ENCODE measurements around the gene KRT6B.
"Not testable (repeated sequence)": the region's sequence is repeated elsewhere in the genome, so short reads cannot be mapped to it uniquely, and the experiment has no call there.

Gene KRT6B

DNA sequence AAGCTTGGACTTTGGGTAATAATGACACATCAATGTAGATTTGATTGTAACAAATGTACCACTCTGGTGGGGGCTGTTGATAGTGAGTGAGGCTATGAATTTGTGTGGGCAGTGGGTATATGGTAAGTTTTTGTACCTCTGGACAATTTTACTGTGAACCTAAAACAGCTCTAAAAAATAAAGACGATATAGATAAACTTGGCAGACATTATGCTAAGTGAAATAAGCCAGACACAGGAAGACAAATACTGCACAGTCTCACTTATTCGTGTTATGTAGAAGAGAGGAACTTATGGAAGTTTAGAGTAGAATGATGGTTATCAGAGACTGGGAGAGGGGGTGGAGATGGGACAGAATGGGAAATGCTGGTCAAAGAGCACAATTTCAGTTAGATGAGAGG lies 13.0 kb upstream of the KRT6B start:
- DNase-seq, result no peak

- DNase-seq, result no peak
Measured at GRCh38 chr12:52461693-52462092, 9.7 kb upstream of the KRT6B start.

- DNase-seq, result no peak
Measured at GRCh38 chr12:52458861-52459260, 6.9 kb upstream of the KRT6B start.

DNA sequence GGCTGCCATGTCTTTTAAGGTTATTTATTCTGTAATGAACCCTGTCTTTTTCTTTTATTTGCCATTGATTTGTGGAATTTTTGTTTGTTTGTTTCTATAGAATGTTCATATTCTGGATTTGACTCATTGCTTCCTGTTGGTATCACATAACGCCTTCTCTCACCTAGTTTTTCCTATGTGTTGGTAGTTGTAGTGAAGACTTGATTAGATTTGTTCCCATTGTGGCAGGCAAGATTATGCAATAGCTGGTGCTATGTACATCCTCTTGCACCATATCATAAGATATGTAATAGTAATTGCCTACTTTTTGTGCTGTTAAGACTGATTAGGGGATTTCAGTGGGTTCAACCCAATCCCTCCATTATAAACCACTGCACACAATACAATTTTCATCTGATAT lies 3.9 kb upstream of the KRT6B start:
- peak; percentile 59 for DNase-seq

- no peak for DNase-seq
Measured at GRCh38 chr12:52454411-52455201, 2.7 kb upstream of the KRT6B start.

DNA sequence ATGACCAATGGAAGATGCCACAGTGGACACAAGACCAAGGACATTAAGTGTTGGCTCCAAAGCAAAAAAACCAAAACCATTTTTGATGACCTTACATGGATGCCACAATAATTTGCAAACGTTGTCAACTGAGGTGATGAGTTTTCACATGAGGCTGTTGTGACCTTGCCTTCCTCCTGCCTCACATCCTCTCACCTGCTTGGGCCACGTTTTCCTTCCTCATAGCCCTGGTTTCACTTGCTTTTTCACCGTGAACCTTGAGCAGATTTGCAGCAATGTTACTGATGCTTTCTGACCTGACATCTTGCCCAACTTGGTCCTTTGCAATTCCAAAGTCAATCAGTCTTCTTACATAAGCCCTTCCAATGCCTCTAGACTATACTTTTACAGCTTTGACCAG lies 3.7 kb downstream of the KRT6B start:
- DNase-seq, result peak; percentile 59

DNA sequence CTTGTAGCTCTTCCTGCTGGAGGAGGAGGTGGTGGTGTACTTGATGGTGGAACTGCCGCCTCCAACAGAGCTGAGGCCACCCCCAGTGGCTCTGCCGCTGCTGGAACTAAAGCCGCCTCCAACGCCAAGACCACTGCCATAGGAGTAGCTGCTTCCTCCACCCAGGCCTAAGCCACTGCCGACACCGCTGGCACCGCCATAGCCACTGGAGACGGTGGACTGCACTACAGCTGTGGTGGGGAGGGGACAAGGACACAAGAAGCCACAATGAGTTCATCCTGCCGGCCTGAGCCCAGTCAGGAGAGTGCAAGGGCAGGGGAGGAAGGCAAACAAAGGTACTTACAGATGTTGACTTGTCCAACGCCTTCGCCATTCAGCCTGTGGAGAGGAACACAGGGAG lies 4.8 kb downstream of the KRT6B start:
- DNase-seq, result not testable (repeated sequence)

DNA sequence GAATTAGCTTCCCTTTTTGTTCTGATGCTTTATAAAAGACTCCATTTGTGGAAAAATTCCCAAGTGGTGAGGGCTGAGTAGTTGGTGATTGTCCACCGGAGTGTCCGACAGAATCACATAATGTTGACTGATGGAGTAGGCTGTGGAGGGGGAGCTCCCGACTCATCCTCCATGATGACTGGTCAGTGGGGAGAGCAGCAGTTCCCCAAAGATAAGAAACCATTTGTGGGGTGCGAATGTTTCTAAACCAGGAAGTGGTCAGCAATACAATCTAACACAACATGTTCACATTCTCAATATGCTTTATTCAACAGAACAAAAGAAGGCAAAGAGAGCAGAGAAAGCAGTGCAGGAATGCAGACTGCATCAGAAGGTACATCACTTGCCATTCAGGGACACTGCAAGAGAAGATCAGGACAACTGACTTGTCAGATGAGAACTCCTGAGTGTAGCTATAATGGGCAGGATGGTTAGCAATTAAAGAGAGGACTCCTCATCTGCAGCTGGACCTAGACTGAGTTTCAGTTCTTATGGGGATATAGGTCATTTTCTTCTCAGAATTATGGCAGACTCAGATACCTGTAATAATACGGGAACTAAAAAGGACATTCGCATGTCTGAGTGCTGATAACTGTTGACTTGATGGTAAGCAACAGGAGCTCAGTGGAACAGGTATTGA lies 5.4 kb downstream of the KRT6B start:
- no peak for DNase-seq

DNA sequence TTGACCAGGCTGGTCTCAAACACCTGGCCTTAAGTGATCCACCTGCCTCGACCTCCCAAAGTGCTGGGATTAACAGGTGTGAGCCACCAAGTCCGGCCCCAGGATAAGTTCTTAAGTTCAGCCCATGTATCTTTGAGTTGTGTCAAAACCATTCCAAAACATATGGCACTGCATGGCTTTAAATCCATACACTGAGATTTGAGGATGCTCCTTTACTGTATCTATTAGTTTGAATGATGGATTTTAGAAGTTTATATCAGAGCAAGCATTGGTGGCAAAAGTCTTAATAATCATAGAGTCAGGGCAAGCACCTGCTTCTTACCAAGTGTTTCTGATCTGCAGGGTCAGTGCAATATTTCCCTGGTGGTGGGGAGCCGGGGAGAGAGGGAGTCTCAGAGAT lies 6.1 kb downstream of the KRT6B start:
- DNase-seq, result no peak

DNA sequence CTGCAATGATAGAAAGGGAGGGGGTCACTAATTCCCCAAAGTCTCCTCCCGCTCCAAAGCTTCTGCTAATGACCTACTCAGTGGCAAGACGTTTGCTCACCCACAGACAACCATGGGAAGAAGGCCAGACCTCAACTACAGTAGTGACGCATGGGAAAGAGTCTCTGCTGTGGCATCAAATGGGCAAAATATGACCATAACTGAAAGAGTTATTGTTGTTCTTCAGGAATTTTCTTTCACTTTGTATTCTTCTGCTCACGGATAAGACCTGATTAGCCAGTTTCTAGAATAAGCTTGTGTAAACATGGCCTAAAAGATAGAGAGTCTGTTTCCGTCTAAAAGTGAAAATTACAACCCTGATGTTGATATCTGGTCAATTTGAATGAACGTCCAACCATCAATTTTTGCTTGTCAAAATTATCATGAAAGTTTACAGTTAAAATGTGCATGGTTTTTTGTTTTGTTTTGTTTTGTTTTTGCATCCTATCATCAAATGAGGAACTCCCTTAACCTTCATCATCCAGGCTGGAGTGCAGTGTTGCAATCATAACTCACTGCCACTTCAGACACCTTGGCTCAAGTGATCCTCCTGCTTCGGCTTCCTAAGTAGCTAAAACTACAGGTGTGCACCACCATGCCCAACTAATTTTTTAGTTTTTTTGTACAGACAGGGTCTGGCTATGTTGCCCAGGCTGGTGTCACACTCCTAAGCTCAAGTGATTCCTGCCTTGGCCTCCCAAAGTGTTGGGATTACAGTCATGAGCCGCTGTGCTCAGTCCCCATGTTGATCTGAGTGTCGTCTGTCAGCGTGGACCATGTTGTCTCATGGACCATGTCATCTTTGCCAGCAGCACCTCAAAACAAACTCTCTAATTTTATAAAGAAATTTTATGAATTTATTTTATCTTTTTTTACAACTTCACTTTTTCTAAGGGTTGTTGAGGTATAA lies 7.0 kb downstream of the KRT6B start:
- no peak for DNase-seq

DNA sequence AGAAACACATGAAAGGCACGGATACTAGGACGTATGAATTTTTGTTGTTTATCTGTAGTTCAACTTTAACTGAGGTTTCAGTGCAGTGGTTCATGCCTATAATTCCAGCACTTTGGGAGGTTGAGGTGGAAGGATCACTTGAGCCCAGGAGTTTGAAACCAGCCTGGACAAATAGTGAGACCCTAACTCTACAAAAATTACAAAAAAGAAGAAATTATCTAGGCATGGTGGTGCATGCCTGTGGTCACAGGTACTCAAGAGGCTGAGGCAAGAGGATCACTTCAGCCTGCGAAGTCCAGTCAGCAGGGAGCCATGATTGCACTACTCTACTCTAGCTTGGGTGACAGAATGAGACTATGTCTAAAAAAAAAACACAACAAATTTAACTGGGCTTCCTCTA lies 8.0 kb downstream of the KRT6B start:
- no peak for DNase-seq

- DNase-seq, result peak; percentile 10
Measured at GRCh38 chr12:52442600-52443061, 9.3 kb downstream of the KRT6B start.

- no peak for DNase-seq
Measured at GRCh38 chr12:52441320-52441911, 10.5 kb downstream of the KRT6B start.

- peak; percentile 10 for DNase-seq
Measured at GRCh38 chr12:52440821-52441319, 11.1 kb downstream of the KRT6B start.

DNA sequence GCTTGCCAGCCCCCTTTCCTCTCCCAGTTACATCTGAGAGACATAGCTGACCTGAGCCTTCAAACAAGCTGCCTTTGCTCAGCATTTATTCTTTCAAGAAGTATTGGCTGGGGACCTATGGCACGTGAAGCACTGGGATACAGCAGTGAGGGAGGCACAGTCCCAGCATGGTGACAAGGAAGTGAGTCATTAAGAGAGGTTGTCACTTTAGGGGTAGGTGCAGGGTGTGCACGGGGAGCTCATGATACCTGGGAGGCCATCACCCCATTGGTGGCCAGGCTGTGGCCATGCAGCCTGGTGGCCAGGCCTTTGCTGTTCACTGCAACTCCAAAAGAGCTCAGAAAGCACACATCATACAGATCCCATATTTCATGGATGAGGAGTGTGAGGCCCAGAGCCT lies 12.1 kb downstream of the KRT6B start:
- DNase-seq, result no peak

GRCh38 chr12:52439420-52439819 lies 12.5 kb downstream of the KRT6B start:
- DNase-seq, result no peak

GRCh38 chr12:52438305-52439301 lies 13.3 kb downstream of the KRT6B start:
- DNase-seq, result no peak

DNA sequence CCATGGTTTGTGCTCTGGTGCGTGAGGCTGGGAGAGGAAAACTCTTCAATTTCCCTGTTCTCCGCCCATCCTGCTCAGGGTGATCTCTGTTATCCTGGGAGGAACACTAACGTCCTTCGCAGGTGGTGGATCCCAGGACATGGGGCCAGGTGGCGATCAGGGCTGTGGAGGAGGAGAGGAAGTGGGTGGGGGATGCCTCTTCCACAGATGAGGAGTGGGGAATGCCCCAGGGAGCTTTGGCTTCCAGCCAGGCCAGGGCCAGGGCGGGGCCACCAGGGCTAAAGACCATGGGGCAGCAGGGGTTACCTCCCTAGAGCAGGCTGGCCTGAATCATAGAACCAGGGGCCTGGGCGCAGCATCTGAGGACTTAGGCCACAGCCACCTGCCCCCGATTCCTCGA lies 14.4 kb downstream of the KRT6B start:
- no peak for DNase-seq

DNA sequence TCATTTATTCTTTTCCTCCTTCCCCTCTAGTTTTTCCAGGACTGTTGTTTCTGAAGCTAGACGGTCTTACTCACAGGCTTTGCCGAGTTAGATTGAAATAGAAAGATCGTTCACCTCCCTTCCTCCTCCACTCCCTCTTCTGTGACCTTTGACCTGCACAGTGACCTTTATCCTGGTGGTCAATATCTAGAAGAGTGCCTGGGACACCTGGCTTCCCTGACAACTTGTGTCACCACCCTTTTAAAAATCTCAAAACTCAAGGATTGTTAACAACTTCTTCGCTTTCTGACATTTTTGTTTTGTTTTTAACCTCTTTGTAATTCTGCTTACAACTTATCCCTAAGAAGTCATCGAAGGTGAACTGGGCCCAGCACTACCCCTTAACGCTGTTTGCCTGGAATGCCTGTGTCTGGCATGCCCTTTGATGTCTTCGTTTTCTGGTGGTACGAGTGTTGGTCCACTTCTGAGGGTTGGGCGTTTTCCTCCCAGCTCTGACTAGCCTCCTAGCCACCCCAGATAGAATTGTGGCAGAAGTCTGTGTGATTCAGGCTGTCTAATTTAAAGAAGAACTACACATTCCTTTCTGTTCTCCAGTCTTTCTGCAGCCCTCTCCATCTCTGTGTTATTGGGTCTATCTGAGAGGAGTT lies 15.0 kb downstream of the KRT6B start:
- no peak for DNase-seq

DNA sequence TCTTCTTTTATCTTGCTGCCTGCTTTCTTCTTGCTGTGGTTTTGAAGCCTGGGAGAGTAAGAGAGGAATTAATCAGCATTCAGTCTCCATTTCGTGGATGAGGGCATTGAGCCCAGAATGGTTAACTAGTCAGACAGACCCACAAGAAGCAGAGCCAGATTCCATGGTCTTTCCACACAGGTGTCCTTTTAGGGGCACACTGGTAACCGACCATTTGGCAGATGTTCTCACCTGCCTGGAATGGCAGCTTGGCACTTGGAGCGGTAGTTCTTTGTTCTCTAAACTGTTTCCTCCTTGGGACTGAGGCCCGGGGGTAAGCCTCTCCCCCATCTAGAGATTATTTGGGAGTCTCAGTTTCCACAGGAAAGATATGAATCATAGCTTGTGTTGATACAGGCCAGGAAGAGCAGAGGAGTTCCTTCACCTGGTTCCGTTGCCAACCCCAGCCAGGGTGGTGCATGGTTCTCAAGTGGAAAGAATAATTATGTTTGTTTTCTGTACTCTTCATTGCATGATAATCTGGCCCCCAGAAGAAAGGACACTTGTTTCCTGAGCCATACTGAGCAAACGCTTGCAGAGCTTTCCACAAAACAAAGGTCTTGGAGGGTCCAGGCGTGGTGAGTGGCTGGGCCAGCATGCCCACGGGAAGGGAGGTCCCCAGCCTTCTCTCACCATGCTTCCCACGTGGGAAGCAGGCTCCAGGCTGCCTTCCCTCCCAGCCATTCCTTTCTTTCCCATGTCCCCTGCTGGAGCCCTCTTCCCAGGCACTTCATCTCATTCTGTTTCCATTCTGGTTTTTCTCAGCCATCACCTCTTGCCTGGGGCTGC lies 15.7 kb downstream of the KRT6B start:
- no peak for DNase-seq
